GM23338 (cell line): Measurements from ENCODE around the gene PPDPF. TPM values are rescaled to one million over a fixed set of nuclear protein-coding genes. Genes with fewer than 3 reads are reported as not detected.

Experiments
- ATAC-seq: fragments of 200-7000 bp; cut with Tn5 transposase; 3 replicates; pipeline ENCODE4 v1.9.1; 2020
- DNase-seq: peaks from one replicate; pipeline ENCODE4 v3.0.0-alpha.2; 2015; ENCODE audit warnings: low spot score
- H2AFZ ChIP-seq: fragments of 200-600 bp; sonication (generic); 2 replicates; pipeline ENCODE4 v1.8.0; 2016; ENCODE audit warnings: antibody characterized with exemption, mild to moderate bottlenecking, moderate library complexity
- H3F3A ChIP-seq: fragments of 200-600 bp; sonication (generic); replicated peaks from 2 replicates; pipeline ENCODE4 v1.8.0; 2017; ENCODE audit warnings: antibody characterized with exemption, mixed run types, low read depth
- H3K27ac ChIP-seq: fragments of 200-600 bp; sonication (generic); 2 replicates; pipeline ENCODE4 v1.6.1; 2016; ENCODE audit warnings: low read depth
- H3K27me3 ChIP-seq: fragments of 200-600 bp; sonication (generic); 2 replicates; pipeline ENCODE4 v1.8.0; 2016; ENCODE audit warnings: mild to moderate bottlenecking, mixed run types, moderate library complexity; ENCODE audit not compliant: insufficient read depth
- H3K36me3 ChIP-seq: fragments of 200-600 bp; sonication (generic); 2 replicates; pipeline ENCODE4 v1.8.0; 2016; ENCODE audit warnings: mild to moderate bottlenecking; ENCODE audit not compliant: insufficient read depth
- H3K4me1 ChIP-seq: fragments of 200-600 bp; sonication (generic); 2 replicates; pipeline ENCODE4 v1.8.0; 2016; ENCODE audit warnings: mild to moderate bottlenecking, moderate library complexity; ENCODE audit not compliant: insufficient read depth
- H3K4me2 ChIP-seq: fragments of 200-600 bp; sonication (generic); 2 replicates; pipeline ENCODE4 v1.7.1; 2017; ENCODE audit warnings: mixed run types
- H3K4me3 ChIP-seq: fragments of 200-600 bp; sonication (generic); 2 replicates; pipeline ENCODE4 v1.6.1; 2016; ENCODE audit warnings: mixed run types
- H3K79me2 ChIP-seq: fragments of 200-600 bp; sonication (generic); replicated peaks from 2 replicates; pipeline ENCODE4 v1.8.0; 2017; ENCODE audit warnings: mild to moderate bottlenecking; ENCODE audit not compliant: insufficient read depth
- H3K9me2 ChIP-seq: fragments of 200-600 bp; sonication (generic); 2 replicates; pipeline ENCODE4 v1.8.0; 2017; ENCODE audit not compliant: insufficient read depth
- H4K20me1 ChIP-seq: fragments of 200-600 bp; sonication (generic); replicated peaks from 2 replicates; pipeline ENCODE4 v1.8.0; 2017; ENCODE audit warnings: mild to moderate bottlenecking; ENCODE audit not compliant: insufficient read depth
- H3K27ac Mint-ChIP-seq: 2 replicates; pipeline ENCODE4 v1.8.0; 2020; ENCODE audit warnings: inconsistent platforms, mild to moderate bottlenecking, moderate library complexity, mixed read lengths
- H3K27me3 Mint-ChIP-seq: 3 replicates; pipeline ENCODE4 v1.8.0; 2022; ENCODE audit warnings: low read depth, mild to moderate bottlenecking, moderate library complexity, mixed read lengths, inconsistent platforms; ENCODE audit not compliant: insufficient read depth, poor library complexity
- H3K36me3 Mint-ChIP-seq: 3 replicates; pipeline ENCODE4 v1.8.0; 2021; ENCODE audit warnings: low read depth, mild to moderate bottlenecking, inconsistent platforms, moderate library complexity, mixed read lengths
- H3K4me1 Mint-ChIP-seq: 3 replicates; pipeline ENCODE4 v1.8.0; 2020; ENCODE audit warnings: mild to moderate bottlenecking, inconsistent platforms, mixed read lengths
- H3K4me3 Mint-ChIP-seq: 3 replicates; pipeline ENCODE4 v1.8.0; 2021; ENCODE audit warnings: moderate library complexity, mild to moderate bottlenecking, inconsistent platforms, mixed read lengths
- H3K9me3 Mint-ChIP-seq: 3 replicates; pipeline ENCODE4 v1.8.0; 2020; ENCODE audit warnings: moderate library complexity, mild to moderate bottlenecking, inconsistent platforms, mixed read lengths
- CREB1 ChIP-seq: fragments of 250-450 bp; sonication (Bioruptor Pico); IDR thresholded peaks from 2 replicates; pipeline ENCODE4 v1.5.0; 2020; ENCODE audit warnings: low read depth, mild to moderate bottlenecking, moderate library complexity
- EZH2 ChIP-seq: fragments of 200-600 bp; sonication (generic); IDR thresholded peaks from one replicate; pipeline ENCODE4 v1.8.0; 2017; ENCODE audit warnings: antibody characterized with exemption, mild to moderate bottlenecking, low read depth; ENCODE audit not compliant: unreplicated experiment
- EZH2phosphoT487 ChIP-seq: fragments of 200-600 bp; sonication (generic); IDR thresholded peaks from one replicate; pipeline ENCODE4 v1.8.1; 2018; ENCODE audit warnings: antibody characterized with exemption; ENCODE audit not compliant: unreplicated experiment
- JUNB ChIP-seq: IDR thresholded peaks from one replicate; pipeline ENCODE4 v1.6.1; 2016; ENCODE audit warnings: antibody characterized with exemption; ENCODE audit not compliant: unreplicated experiment
- NANOG ChIP-seq: IDR thresholded peaks from 2 replicates; pipeline ENCODE4 v1.6.1; 2016; ENCODE audit warnings: antibody characterized with exemption, borderline replicate concordance
- POLR2AphosphoS5 ChIP-seq: IDR thresholded peaks from 2 replicates; pipeline ENCODE4 v1.6.1; 2016; ENCODE audit warnings: antibody characterized with exemption, low read depth
- REST ChIP-seq: IDR thresholded peaks from one replicate; pipeline ENCODE4 v1.6.1; 2018; ENCODE audit warnings: antibody characterized with exemption; ENCODE audit not compliant: unreplicated experiment
- STAT1 ChIP-seq: IDR thresholded peaks from one replicate; pipeline ENCODE4 v1.6.1; 2016; ENCODE audit warnings: antibody characterized with exemption; ENCODE audit not compliant: unreplicated experiment
- ZNF114 ChIP-seq: fragments of 250-450 bp; sonication (Bioruptor Pico); IDR thresholded peaks from 2 replicates; pipeline ENCODE4 v1.5.0; 2020; ENCODE audit warnings: mild to moderate bottlenecking, moderate library complexity
- ZNF331 ChIP-seq: fragments of 250-450 bp; sonication (Bioruptor Pico); IDR thresholded peaks from 2 replicates; pipeline ENCODE4 v1.5.0; 2020; ENCODE audit warnings: low read depth, mild to moderate bottlenecking, moderate library complexity
- ZNF462 ChIP-seq: fragments of 250-450 bp; sonication (Bioruptor Pico); IDR thresholded peaks from 2 replicates; pipeline ENCODE4 v1.5.0; 2020; ENCODE audit warnings: mild to moderate bottlenecking, moderate library complexity
- polyA plus RNA-seq: library from polyadenylated mRNA; unstranded; fragments of >200 nt; fragmentation: Nextera tagmentation; extraction: Ambion mirVana; gene quantifications from 2 replicates; pipeline ENCODE4 v1.2.1, GENCODE V29; 2016
- total RNA-seq: library from RNA; depleted of rRNA; stranded (reverse); fragments of >200 nt; shearing (Covaris generic); gene quantifications from 2 replicates; pipeline ENCODE4 v1.2.3, GENCODE V29; 2014
- TF ChIP-seq, protein P1 (sequence below), 2 experiments: fragments of 200-600 bp in 1 of 2; sonication (generic) in 1 of 2; conservative IDR thresholded peaks; 2 replicates each; pipeline versions ENCODE4 v1.5.1 to v1.6.1; 2016 to 2017; ENCODE audit warnings: antibody characterized with exemption in 2 of 2, low read depth in 2 of 2, mild to moderate bottlenecking in 2 of 2, moderate library complexity in 1 of 2
- TF ChIP-seq, protein P2 (sequence below): IDR thresholded peaks from 2 replicates; pipeline ENCODE4 v1.6.1; 2016; ENCODE audit warnings: antibody characterized with exemption

Gene PPDPF
- total and polyA plus RNA-seq, 2 experiments from 2014 or later: 83.9 to 141 TPM

GRCh38 chr20:63542031-63542559, 21.5 kb downstream of the PPDPF start:
- Mint-ChIP-seq H3K27ac (no peak overlapping the region), H3K36me3 (peaks cover 4% of the 10 kb centered on the region; the same call in 1 of the 3 replicates), H3K4me1 (peaks cover 6% of the 10 kb centered on the region; the same call in 1 of the 3 replicates), H3K27me3 (peaks cover 9% of the 10 kb centered on the region), H3K9me3 (no peaks in the 10 kb centered on the region; the same call in 2 of the 3 replicates), H3K4me3 (no peak overlapping the region)
- H3K27ac ChIP-seq: no peak overlapping the region
- H3K4me1 ChIP-seq: no peaks in the 10 kb centered on the region
- H2AFZ ChIP-seq: no peak overlapping the region
- H3F3A ChIP-seq: no peaks in the 10 kb centered on the region
- no peak for TF ChIP-seq POLR2AphosphoS5
- TF ChIP-seq CREB1 (CRISPR knock-in tag): no peak
- no peak for TF ChIP-seq JUNB
- TF ChIP-seq ZNF331 (CRISPR knock-in tag): no peak
- TF ChIP-seq REST: no peak
- no peak for TF ChIP-seq ZNF114 (CRISPR knock-in tag)
- TF ChIP-seq STAT1: no peak
- TF ChIP-seq, protein P1, sequence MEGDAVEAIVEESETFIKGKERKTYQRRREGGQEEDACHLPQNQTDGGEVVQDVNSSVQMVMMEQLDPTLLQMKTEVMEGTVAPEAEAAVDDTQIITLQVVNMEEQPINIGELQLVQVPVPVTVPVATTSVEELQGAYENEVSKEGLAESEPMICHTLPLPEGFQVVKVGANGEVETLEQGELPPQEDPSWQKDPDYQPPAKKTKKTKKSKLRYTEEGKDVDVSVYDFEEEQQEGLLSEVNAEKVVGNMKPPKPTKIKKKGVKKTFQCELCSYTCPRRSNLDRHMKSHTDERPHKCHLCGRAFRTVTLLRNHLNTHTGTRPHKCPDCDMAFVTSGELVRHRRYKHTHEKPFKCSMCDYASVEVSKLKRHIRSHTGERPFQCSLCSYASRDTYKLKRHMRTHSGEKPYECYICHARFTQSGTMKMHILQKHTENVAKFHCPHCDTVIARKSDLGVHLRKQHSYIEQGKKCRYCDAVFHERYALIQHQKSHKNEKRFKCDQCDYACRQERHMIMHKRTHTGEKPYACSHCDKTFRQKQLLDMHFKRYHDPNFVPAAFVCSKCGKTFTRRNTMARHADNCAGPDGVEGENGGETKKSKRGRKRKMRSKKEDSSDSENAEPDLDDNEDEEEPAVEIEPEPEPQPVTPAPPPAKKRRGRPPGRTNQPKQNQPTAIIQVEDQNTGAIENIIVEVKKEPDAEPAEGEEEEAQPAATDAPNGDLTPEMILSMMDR (conservative IDR thresholded peaks at IDR 0.05; ENCODE audit: low read depth in 2 of 2): no peak
- no peak for TF ChIP-seq NANOG
- no peak for TF ChIP-seq EZH2phosphoT487
- TF ChIP-seq, protein P2, sequence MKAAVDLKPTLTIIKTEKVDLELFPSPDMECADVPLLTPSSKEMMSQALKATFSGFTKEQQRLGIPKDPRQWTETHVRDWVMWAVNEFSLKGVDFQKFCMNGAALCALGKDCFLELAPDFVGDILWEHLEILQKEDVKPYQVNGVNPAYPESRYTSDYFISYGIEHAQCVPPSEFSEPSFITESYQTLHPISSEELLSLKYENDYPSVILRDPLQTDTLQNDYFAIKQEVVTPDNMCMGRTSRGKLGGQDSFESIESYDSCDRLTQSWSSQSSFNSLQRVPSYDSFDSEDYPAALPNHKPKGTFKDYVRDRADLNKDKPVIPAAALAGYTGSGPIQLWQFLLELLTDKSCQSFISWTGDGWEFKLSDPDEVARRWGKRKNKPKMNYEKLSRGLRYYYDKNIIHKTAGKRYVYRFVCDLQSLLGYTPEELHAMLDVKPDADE: no peak
- TF ChIP-seq EZH2: no peak
- TF ChIP-seq ZNF462 (CRISPR knock-in tag): no peak
- H3K9me2 ChIP-seq: no peaks in the 10 kb centered on the region
- ATAC-seq (no peak), DNase-seq (no peak)
- no peaks in the 10 kb centered on the region for H3K36me3 ChIP-seq
- H3K27me3 ChIP-seq: no peaks in the 10 kb centered on the region
- no peaks in the 10 kb centered on the region for H4K20me1 ChIP-seq
- H3K79me2 ChIP-seq: no peaks in the 10 kb centered on the region
- no peak overlapping the region for H3K4me2 ChIP-seq
- no peak overlapping the region for H3K4me3 ChIP-seq
